ENCODE data around the gene CAPN7.

Gene CAPN7

DNA sequence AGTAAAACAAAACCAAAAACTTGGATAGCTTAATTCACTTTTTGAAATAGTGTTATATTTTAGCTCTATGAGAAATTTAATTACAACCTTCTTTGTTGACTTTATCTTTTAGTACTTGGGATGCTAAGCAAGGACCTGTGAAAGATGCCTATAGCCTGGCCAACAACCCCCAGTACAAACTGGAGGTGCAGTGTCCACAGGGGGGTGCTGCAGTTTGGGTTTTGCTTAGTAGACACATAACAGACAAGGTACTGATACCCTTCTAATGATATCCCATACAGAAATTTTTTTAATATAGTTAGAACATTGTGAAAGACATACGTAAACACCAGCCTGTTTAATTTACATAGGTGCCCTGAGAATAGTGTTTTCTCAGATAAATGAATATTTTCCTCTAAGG lies 35.3 kb downstream of the CAPN7 start:
- in situ Hi-C loops (cut with HindIII; ENCODE audit: low sequenced_read_pairs) = no loop called here

DNA sequence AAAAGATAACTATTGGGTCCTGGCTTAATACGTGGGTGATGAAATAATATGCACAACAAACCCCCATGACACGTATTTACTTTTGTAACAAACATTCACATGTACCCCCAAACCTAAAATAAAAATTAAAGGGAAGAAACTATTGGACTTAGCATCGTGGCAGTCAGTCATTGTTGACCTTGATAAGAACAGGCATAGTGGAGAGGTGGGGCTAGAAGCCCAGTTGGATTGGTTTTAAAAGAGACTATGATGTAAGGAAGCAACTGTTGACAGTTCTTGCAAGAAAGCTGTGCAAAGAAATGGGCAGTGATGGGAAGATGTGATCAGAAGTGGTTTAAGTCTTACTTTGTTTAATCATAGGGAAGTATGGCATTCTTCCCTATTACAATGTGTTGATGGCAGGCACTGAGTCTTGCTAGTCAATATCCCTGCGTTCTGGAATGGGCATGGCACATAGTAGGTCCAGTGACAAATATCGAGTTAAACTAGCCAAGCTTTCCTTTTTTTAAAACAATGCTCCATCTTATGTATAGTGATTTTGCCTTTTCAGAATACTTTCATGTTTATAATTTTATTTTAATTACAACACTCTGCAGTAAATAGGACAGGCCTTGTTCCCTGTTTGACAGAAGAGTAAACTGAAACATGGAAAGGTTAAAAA lies 37.9 kb downstream of the CAPN7 start:
- in situ Hi-C loops (cut with HindIII; ENCODE audit: low sequenced_read_pairs) = no loop called here

- in situ Hi-C loops (cut with HindIII; ENCODE audit: low sequenced_read_pairs) = no loop called here
These were observed 40.1 kb downstream of the CAPN7 start for GRCh38 chr3:15246186-15246585.

- in situ Hi-C loops (cut with HindIII; ENCODE audit: low sequenced_read_pairs) = loop anchor here (5.0 kb wide), 1 partner anchor 51 kb away; no protein-coding TSS in a partner anchor
These were observed 47.1 kb downstream of the CAPN7 start for GRCh38 chr3:15253023-15253697.

DNA sequence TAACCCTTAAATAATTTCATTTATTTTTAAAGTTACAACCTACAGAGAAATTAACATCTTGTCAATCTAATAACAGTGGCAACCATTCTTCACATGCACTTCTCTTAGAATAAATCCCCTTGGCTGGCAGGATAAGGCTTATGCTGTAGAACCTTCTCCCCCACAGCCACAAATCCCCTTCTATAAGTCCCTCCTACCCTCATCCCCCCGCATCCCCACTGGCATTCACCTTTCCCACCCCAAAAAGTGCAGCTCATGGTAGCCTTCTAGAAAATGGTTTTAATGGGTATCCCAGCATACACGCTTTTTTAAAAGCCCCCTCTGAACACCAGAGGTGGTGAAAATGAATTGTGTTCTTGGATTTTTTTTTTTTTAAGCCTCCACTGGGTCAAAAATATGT lies 49.2 kb downstream of the CAPN7 start:
- in situ Hi-C loops (cut with HindIII; ENCODE audit: low sequenced_read_pairs) = no loop called here

GRCh38 chr3:15256861-15257341 lies 50.9 kb downstream of the CAPN7 start:
- in situ Hi-C loops (cut with HindIII; ENCODE audit: low sequenced_read_pairs) = no loop called here

DNA sequence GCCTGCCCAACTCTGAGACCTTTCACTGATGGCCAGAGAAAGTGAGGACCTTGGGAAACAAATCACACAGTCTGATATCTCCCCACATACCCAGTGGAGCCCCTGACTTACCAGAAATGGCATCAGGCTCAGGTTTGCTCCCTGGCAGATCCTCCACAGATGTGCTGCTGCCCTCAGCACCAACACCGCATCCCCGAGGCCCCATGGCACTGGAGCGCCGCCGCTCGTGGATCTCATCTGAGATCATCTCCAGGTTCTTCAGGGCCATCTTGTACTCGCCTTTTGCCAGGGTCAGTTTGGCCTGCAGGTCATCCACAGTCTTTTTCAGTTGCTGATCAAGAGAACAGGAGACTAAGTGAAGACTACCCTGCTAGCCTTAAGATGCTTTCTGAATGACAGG lies 52.7 kb downstream of the CAPN7 start:
- in situ Hi-C loops (cut with HindIII; ENCODE audit: low sequenced_read_pairs) = no loop called here

DNA sequence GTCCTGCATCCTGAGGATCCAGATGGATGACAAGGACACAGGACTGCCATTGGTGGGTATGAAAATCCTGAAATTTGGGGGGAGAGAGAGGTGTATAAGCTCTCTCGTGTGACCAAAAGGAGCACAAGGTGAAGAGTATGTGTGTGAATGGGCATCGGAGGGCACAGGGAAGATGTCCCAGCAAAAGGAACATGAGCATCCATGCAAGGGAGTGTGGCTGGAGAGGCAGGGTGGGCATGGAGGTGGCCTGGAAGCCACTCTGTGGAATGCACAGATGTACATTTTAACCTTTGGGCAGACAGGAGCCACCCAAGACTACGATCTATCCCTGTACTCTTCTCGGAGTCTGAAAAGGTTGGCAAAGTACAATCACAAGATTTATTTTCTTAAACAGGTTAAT lies 54.5 kb downstream of the CAPN7 start:
- in situ Hi-C loops (cut with HindIII; ENCODE audit: low sequenced_read_pairs) = no loop called here

- in situ Hi-C loops (cut with HindIII; ENCODE audit: low sequenced_read_pairs) = no loop called here
These were observed 55.2 kb downstream of the CAPN7 start for GRCh38 chr3:15261274-15261673.

GRCh38 chr3:15262021-15262420 lies 56.0 kb downstream of the CAPN7 start:
- in situ Hi-C loops (cut with HindIII; ENCODE audit: low sequenced_read_pairs) = no loop called here

DNA sequence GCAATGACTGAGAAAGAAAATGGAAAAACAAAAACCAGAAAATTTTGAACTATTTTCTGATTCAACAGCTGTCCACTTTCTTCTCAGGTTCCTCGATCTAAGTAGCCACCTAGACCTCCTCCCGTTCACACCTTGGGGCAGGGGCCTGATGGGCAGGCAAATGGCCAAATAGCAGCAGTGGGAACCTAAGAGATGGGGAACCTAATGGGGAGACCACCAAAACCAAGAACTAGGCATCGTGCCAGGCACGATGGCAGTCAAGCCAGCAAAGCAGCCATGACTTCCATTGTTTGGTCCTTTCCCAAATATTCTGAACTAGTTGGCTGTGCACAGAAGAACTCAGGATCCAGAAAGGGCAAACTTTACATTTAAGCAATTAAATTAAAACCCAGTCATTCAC lies 57.1 kb downstream of the CAPN7 start:
- in situ Hi-C loops (cut with HindIII; ENCODE audit: low sequenced_read_pairs) = no loop called here

DNA sequence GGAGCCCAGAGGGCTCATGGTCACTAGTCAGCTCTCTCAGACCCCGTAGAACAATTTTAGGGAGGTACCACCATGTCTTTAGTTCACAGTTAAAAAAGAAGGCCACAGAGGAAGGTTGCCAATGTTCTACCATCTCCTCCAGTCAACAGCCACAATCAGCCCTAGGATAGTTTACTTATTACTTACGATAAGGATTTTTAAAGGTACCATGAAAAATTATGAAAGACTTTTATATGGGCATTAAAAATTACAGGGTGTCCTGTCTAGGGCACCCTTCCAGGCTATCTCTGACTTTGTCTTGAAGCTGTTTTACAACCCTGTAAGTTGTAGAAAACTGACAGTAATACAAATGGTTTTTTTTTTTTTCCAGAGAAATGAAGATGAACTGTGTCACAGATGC lies 57.9 kb downstream of the CAPN7 start:
- in situ Hi-C loops (cut with HindIII; ENCODE audit: low sequenced_read_pairs) = no loop called here

GRCh38 chr3:15264486-15264885 lies 58.4 kb downstream of the CAPN7 start:
- in situ Hi-C loops (cut with HindIII; ENCODE audit: low sequenced_read_pairs) = no loop called here

DNA sequence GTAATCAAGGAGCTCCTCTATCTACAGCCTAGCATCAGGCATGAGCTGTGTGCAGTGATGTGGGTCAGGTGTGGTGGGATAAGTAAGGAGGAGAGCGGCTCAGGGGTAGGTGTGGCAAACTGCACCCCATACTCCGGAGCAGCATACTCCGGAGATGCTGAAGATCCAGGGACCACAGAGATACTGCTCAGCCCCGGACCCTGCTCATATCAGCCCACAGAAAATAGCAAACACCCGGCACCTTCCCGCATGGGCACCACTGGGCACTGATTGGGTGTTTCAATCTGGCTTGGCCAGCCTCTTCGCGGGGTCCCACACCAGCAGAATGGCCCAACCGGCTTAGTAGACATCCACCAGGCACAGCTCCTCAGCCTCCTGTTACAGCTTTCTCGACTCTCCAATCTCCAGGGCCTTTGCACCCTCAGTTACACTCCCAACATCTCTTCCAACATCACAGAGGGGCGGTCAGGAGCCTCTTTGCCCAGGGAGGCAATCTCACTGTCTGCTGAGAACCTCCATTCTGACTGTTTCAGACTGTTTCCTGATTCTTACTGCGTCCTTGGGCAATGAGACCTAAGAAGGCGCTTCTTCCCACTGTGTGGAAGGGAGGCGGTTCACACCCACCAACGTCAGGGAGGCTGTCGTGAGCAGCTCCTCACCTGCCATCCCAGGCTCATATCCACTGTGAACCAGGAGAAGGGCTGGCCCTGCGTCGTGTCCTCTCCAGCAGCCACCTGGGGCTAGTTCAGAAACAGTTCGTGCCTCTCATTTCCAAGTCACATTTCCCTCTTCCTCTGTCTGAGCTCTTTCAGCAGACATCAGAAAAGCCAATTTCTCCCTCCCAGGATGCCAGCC lies 59.8 kb downstream of the CAPN7 start:
- in situ Hi-C loops (cut with HindIII; ENCODE audit: low sequenced_read_pairs) = loop anchor here (5.0 kb wide), 1 partner anchor 41 kb away; no protein-coding TSS in a partner anchor

DNA sequence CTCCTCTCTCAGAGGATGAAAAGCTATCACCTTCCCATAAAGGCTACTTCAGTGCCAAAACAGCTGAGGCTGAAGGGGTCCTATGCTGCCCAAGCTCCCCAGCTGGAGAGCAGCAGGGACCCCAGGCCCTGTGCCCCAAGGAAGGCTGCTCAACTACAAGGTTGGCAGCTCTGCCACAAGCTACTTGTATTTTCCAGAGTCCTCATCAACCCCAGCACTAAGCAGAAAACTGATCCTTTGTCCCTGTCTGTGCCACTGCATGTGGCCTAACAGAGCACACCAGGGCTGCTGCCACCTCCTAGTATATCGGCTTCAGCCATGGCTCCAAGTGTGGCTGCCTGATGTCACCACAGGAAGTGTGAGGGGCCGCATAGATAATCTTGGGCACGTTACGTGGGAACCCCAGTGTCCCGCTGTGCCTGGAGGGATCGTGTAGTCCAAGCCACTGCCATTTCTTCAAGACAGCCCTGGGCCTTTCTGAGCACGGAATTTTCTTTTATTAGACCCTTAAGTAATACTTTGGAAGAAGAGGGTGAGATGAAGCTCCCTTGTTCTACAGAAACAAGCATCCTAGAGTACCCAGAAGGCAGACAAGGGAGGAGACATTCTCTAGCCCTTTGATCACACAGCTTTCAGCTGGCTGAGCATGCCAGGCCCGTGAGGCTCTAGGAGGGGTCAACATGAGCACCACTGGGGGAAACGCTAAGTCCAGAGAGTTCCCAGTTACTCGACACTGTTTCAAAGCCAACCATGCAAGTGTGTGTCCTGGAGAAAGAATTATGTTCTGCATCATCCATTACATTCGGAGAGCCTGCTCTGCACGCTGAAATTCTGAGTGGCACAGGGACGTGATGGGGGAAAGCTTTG lies 60.7 kb downstream of the CAPN7 start:
- in situ Hi-C loops (cut with HindIII; ENCODE audit: low sequenced_read_pairs) = loop anchor here (5.0 kb wide), 1 partner anchor 41 kb away; no protein-coding TSS in a partner anchor

DNA sequence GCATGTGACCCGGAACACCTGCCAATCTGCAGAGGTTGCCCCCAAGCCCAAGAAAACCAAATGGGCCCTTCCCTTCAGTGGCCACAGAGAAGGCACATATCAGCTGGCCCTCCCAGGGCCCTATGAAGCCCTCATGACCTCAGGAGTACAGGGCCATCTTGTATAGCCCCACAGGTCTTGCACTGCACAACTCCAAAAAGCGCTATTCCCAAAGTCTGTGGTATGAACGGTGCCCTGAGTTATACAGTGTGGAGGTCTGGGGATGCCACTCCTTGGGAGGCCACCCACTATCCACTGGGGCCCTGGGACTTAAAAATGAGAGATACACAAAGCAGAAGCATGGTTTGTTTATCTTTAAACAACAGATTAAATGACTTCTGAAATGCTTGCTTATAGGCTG lies 61.5 kb downstream of the CAPN7 start:
- in situ Hi-C loops (cut with HindIII; ENCODE audit: low sequenced_read_pairs) = loop anchor here (5.0 kb wide), 1 partner anchor 40 kb away; no protein-coding TSS in a partner anchor

DNA sequence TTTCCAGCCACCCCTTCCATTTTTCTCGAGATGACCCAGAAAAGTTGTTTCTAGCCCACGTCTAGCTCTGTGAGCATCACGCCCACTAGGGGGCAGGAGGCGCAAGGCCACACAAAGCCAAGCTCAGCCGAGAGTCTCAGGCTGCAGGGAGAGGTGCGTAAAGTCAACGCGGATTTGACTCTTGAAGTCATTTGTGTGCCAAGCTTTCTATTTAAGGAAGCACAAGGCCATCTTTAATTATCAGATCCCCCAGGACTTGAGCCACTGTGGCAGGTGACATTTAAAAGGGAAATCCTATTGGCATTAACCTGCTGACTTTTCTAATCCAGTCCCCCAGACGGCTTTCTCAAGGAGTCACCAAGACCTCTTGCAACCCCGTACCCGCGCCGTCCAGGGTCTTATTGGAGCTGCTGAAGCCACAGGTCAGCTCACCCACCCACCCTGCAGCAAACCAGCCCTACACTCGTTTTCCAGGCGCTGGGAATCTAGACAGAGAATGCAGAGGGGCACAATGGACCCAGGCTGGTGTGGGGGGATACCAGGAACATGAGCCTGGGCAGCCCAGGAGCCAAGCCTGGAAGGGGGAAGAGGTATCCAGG lies 62.1 kb downstream of the CAPN7 start:
- in situ Hi-C loops (cut with HindIII; ENCODE audit: low sequenced_read_pairs) = loop anchor here (5.0 kb wide), 1 partner anchor 39 kb away; no protein-coding TSS in a partner anchor

- in situ Hi-C loops (cut with HindIII; ENCODE audit: low sequenced_read_pairs) = loop anchor here (5.0 kb wide), 1 partner anchor 38 kb away; no protein-coding TSS in a partner anchor
These were observed 63.3 kb downstream of the CAPN7 start for GRCh38 chr3:15269091-15269989.

- in situ Hi-C loops (cut with HindIII; ENCODE audit: low sequenced_read_pairs) = no loop called here
These were observed 65.0 kb downstream of the CAPN7 start for GRCh38 chr3:15271030-15271429.

All from DLD1 (cell line).